ENCODE measurements around the gene ARHGEF16. TPM values are rescaled to one million over a fixed set of nuclear protein-coding genes. Genes with fewer than 3 reads are reported as not detected.
A peak's percentile ranks its signal among the peaks of the same experiment; 100 is the strongest.

Gene ARHGEF16
- total RNA-seq, 1 donor from 2014 or later: not detected

DNA sequence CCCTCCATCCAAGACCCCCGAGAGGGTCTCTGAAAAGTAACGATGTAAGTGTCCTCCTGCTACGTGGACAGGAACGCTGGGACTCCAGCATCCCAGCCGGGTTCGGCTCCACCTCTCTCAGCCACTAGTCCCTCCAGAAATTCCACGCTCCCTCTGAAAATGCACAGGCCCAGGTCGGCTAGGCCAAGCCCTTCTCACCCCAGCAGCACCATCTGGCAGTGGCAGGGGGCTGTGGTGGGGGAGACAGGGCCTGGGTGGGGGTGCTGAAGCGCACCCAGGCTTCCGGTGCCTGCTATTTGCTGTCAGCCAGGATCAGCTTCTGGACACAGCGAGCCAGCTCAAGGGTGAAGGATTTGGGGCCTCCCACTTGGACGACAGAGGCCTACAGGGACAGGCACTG, 73.3 kb downstream of the ARHGEF16 start:
- Mint-ChIP-seq H3K4me1 (ENCODE audit: low read depth) (no peaks in the 10 kb centered on the region), H3K36me3 (ENCODE audit: low read depth) (no peaks in the 10 kb centered on the region), H3K4me3 (no peak overlapping the region), H3K9me3 (no peaks in the 10 kb centered on the region), H3K27me3 (ENCODE audit: insufficient read depth) (peaks cover 2% of the 10 kb centered on the region), H3K27ac (no peak overlapping the region)
- intact Hi-C loops (cut with micrococcal nuclease): no loop called here
- no peak for DNase-seq (ENCODE audit: low spot score)

DNA sequence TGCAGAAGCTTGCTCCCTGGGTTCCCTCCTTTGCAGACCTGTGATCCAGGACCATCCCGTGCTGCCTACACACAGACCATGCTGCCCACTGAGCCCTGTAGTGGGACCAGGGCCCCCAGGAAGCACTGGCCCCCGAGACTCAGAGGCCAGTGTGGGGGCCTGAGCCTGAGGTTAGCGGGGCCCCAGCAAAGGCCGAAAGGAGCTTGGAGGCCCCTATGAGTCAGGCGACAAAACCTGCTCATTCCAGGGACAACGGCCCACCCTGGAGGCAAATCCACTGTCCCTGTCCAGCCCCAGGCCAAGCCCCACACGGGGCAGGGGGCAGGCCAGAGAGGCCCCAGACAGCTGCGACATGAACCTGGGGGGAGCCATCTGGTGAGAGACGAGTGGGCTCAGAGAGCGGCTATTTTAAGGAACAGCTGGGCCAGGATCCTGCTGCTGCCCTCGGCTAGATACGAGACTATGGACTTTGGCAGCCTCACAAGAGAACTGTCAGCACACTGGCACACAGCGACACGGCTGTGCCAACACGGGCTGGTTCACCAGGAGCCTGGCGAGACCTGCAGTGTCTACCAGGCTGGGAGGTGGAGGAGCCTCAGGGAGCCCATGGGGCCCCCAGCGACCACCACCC, 74.7 kb downstream of the ARHGEF16 start:
- intact Hi-C loops (cut with micrococcal nuclease): no loop called here
- Mint-ChIP-seq H3K27me3 (ENCODE audit: insufficient read depth) (peaks cover 2% of the 10 kb centered on the region), H3K4me3 (peak overlapping the region; percentile 37), H3K36me3 (ENCODE audit: low read depth) (no peaks in the 10 kb centered on the region), H3K27ac (no peak overlapping the region), H3K4me1 (ENCODE audit: low read depth) (no peaks in the 10 kb centered on the region), H3K9me3 (no peaks in the 10 kb centered on the region)
- no peak for DNase-seq (ENCODE audit: low spot score)

GRCh38 chr1:3530086-3530925, 75.8 kb downstream of the ARHGEF16 start:
- no peaks in the 10 kb centered on the region for H3K4me1 Mint-ChIP-seq (ENCODE audit: low read depth)
- peak overlapping the region; percentile 75 for H3K4me3 Mint-ChIP-seq
- no peak for DNase-seq (ENCODE audit: low spot score)
- H3K9me3 Mint-ChIP-seq: no peaks in the 10 kb centered on the region
- no peak overlapping the region for H3K27ac Mint-ChIP-seq
- H3K27me3 Mint-ChIP-seq (ENCODE audit: insufficient read depth): peaks cover 2% of the 10 kb centered on the region
- no peaks in the 10 kb centered on the region for H3K36me3 Mint-ChIP-seq (ENCODE audit: low read depth)
- intact Hi-C loops (cut with micrococcal nuclease): loop anchor here (2.0 to 5.0 kb wide), 3 partner anchors 40 to 372 kb away; partner anchors contain the start of genes C1orf174 and LRRC47

Other genes with a start within 250 kb of the ARHGEF16 start
- gene MEGF6, start 156.8 kb downstream of the ARHGEF16 start, total RNA-seq: 1.2 and 2.1 TPM in 2 replicates
- 10.3 and 12.5 TPM in 2 replicates for gene TPRG1L, start 170.3 kb downstream of the ARHGEF16 start, total RNA-seq
- gene WRAP73, start 195.4 kb downstream of the ARHGEF16 start, total RNA-seq: 44.9 and 45.5 TPM in 2 replicates
- 1.4 and 1.5 TPM in 2 replicates for gene TP73, start 197.9 kb downstream of the ARHGEF16 start, total RNA-seq

All from activated T-helper 1 cell treated with anti-CD3 and anti-CD28 coated beads, Interleukin-12 subunit alpha, Interleukin-12 subunit beta, Interleukin-2, Interleukin-4 antibody, amounts not matched to agents 30 ng/mL and 10 ng/mL and 1 ng/mL, durations not matched to agents 14 hours and 24 hours and 36 hours (primary cell).